K562 (cell line): Measurements from ENCODE around the gene DOP1B. TPM values are rescaled to one million over a fixed set of nuclear protein-coding genes. Genes with fewer than 3 reads are reported as not detected.
A peak's percentile ranks its signal among the peaks of the same experiment; 100 is the strongest.

ENCODE experiments used
- ATAC-seq: fragments of 200-7000 bp; cut with Tn5 transposase; 3 replicates; pipeline ENCODE4 v1.9.1; 2020; ENCODE audit warnings: moderate library complexity
- BruUV-seq: library from RNA; stranded (reverse); fragments of 400-500 nt; replicated peaks from 2 replicates; lab custom pipeline; 2021; lab: Mats Ljungman, UMichigan
- CTCF ChIA-PET: fragments of 300-600 bp; formaldehyde crosslinking; extraction: SDS; loops from one replicate; lab custom pipeline; 2021; ENCODE audit warnings: low intra/inter-chr PET ratio; lab: Yijun Ruan, JAX
- POLR2A ChIA-PET: fragments of 300-600, 350-650 bp; sonication (Branson Sonifier 250); formaldehyde crosslinking; extraction: SDS; loops from one replicate; lab custom pipeline; 2021; ENCODE audit warnings: antibody characterized with exemption, inconsistent platforms; lab: Yijun Ruan, JAX
- DNase-seq, 4 experiments: peaks; one replicate each; pipeline versions ENCODE4 v3.0.0 to v3.0.0-alpha.2; 2011 to 2018; ENCODE audit warnings: low spot score in 3 of 4, mixed read lengths in 3 of 4; ENCODE audit errors: extremely low read depth in 1 of 4
- FAIRE-seq: peaks from 2 replicates; lab custom pipeline; 2011; peaks lifted over from hg19 to GRCh38; lab: Jason Lieb, UNC
- H2AFZ ChIP-seq: 2 replicates; pipeline ENCODE4 v1.6.0; 2011; ENCODE audit warnings: low read depth, low read length, control low read depth, inconsistent platforms
- H3K27ac ChIP-seq: fragments of 200-600 bp; 3 replicates; pipeline ENCODE4 v1.8.0; 2011; ENCODE audit warnings: low read depth, mild to moderate bottlenecking, control low read depth, inconsistent platforms, low read length, moderate library complexity, mixed read lengths; ENCODE audit errors: extremely low read depth
- H3K27me3 ChIP-seq, 2 experiments: fragments of 300-600 bp in 1 of 2; 2 replicates in 1 of 2; 3 replicates in 1 of 2; pipeline versions ENCODE4 v1.6.0 to v1.8.0; 2011; ENCODE audit warnings: inconsistent platforms in 2 of 2, low read length in 2 of 2, mild to moderate bottlenecking in 1 of 2, mixed read lengths in 1 of 2, moderate library complexity in 1 of 2; ENCODE audit not compliant: control insufficient read depth in 2 of 2, insufficient read depth in 2 of 2
- H3K36me3 ChIP-seq: fragments of 300-600 bp; 3 replicates; pipeline ENCODE4 v1.8.0; 2011; ENCODE audit warnings: mild to moderate bottlenecking, low read length, inconsistent platforms; ENCODE audit not compliant: control insufficient read depth, insufficient read depth
- H3K4me1 ChIP-seq, 2 experiments: fragments of 200-600 bp in 1 of 2; replicated peaks in 1 of 2; 2 replicates in 1 of 2; 3 replicates in 1 of 2; pipeline versions ENCODE4 v1.5.1 to v1.8.0; 2011; ENCODE audit warnings: inconsistent platforms in 2 of 2, low read length in 2 of 2, mild to moderate bottlenecking in 1 of 2, mixed read lengths in 1 of 2, moderate library complexity in 1 of 2; ENCODE audit not compliant: control insufficient read depth in 2 of 2, insufficient read depth in 2 of 2
- H3K4me2 ChIP-seq: 2 replicates; pipeline ENCODE4 v1.6.1; 2011; ENCODE audit warnings: low read length, control low read depth, inconsistent platforms, mixed read lengths; ENCODE audit not compliant: insufficient read depth
- H3K4me3 ChIP-seq: fragments of 200-600 bp; sonication (generic), shearing (Covaris generic); 2 replicates; pipeline ENCODE4 v1.5.1; 2016; ENCODE audit warnings: control low read depth, inconsistent platforms
- H3K79me2 ChIP-seq: fragments of 200-600 bp; 3 replicates; pipeline ENCODE4 v1.8.0; 2011; ENCODE audit warnings: low read length, inconsistent platforms; ENCODE audit not compliant: control insufficient read depth, insufficient read depth
- H3K9ac ChIP-seq, 2 experiments: 2 replicates each; pipeline versions ENCODE4 v1.6.0 to v1.6.1; 2011; ENCODE audit warnings: low read depth in 2 of 2, low read length in 2 of 2, control low read depth in 1 of 2, inconsistent platforms in 1 of 2, mild to moderate bottlenecking in 1 of 2, mixed read lengths in 1 of 2; ENCODE audit not compliant: insufficient read depth in 1 of 2
- H3K9me1 ChIP-seq: one replicate; pipeline ENCODE4 v1.6.0; 2011; ENCODE audit warnings: inconsistent platforms, mild to moderate bottlenecking, low read length, moderate library complexity; ENCODE audit not compliant: control insufficient read depth, insufficient read depth
- H3K9me3 ChIP-seq: replicated peaks from 2 replicates; pipeline ENCODE4 v1.5.1; 2011; ENCODE audit warnings: low read depth, low read length, inconsistent platforms; ENCODE audit not compliant: control insufficient read depth, insufficient read depth
- H4K20me1 ChIP-seq: replicated peaks from 2 replicates; pipeline ENCODE4 v1.6.1; 2011; ENCODE audit warnings: low read length, inconsistent platforms, mixed read lengths; ENCODE audit not compliant: control insufficient read depth, insufficient read depth
- ARID3B ChIP-seq: fragments of 250-450 bp; sonication (Bioruptor Pico); IDR thresholded peaks from 2 replicates; pipeline ENCODE4 v1.4.0; 2020; ENCODE audit warnings: borderline replicate concordance
- ATF3 ChIP-seq, 2 experiments: fragments of 450-650 bp in 1 of 2; sonication (generic) in 1 of 2; formaldehyde crosslinking in 1 of 2; IDR thresholded peaks in 1 of 2; conservative IDR thresholded peaks in 1 of 2; 2 replicates each; pipeline versions ENCODE4 v1.6.1 to v1.8.1; 2016 to 2023; ENCODE audit warnings: mild to moderate bottlenecking in 2 of 2, moderate library complexity in 2 of 2, inconsistent platforms in 1 of 2, missing genetic modification reagents in 1 of 2
- BRD9 ChIP-seq: fragments of 450-650 bp; IDR thresholded peaks from 2 replicates; pipeline ENCODE4 v1.6.1; 2018; ENCODE audit warnings: low read depth; ENCODE audit not compliant: partially characterized antibody
- E2F6 ChIP-seq, 2 experiments: IDR thresholded peaks; 2 replicates each; pipeline ENCODE4 v1.6.1; 2011; ENCODE audit warnings: borderline replicate concordance in 1 of 2, control low read depth in 1 of 2, low read depth in 1 of 2, low read length in 1 of 2, mild to moderate bottlenecking in 1 of 2, mixed read lengths in 1 of 2, moderate library complexity in 1 of 2; ENCODE audit not compliant: insufficient read depth in 1 of 2, insufficient read length in 1 of 2, poor library complexity in 1 of 2, severe bottlenecking in 1 of 2; ENCODE audit errors: extremely low read depth in 1 of 2
- TFAM ChIP-seq: fragments of 250-450 bp; sonication (Bioruptor Pico); conservative IDR thresholded peaks from 2 replicates; pipeline ENCODE4 v1.5.0; 2021; ENCODE audit warnings: mild to moderate bottlenecking, moderate library complexity
- ZKSCAN1 ChIP-seq: fragments of 150-350 bp; IDR thresholded peaks from 2 replicates; pipeline ENCODE4 v1.6.1; 2016; ENCODE audit warnings: low read depth, low read length
- ZNF518B ChIP-seq: fragments of 250-450 bp; sonication (Bioruptor Pico); IDR thresholded peaks from 2 replicates; pipeline ENCODE4 v1.5.0; 2021; ENCODE audit warnings: mild to moderate bottlenecking, moderate library complexity
- ZNF830 ChIP-seq: fragments of 250-450 bp; sonication (Bioruptor Pico); IDR thresholded peaks from 2 replicates; pipeline ENCODE4 v1.5.0; 2021; ENCODE audit warnings: mild to moderate bottlenecking
- WGBS: fragments of 100-300 bp; shearing (Covaris generic); methylation state at CpG from one replicate; pipeline ENCODE4 v1.1.6; 2016; ENCODE audit warnings: low coverage, mixed read lengths; ENCODE audit not compliant: insufficient coverage; ENCODE audit errors: missing lambda C conversion rate; 5-methylcytosine and 5-hydroxymethylcytosine counted together
- in situ Hi-C: fragments of 300-500 bp; cut with MboI; formaldehyde crosslinking; loops from 4 replicates; pipeline ENCODE4 v1.15.0; 2018; ENCODE audit warnings: inconsistent platforms, mixed read lengths
- intact Hi-C: fragments of 100-400 bp; cut with micrococcal nuclease; formaldehyde crosslinking; loops from 2 replicates; pipeline ENCODE4 v1.14.2; 2022
- polyA plus RNA-seq, 8 experiments: library from polyadenylated mRNA; depleted of rRNA in 4 of 8; stranded (reverse) in 5 of 8; unstranded in 3 of 8; fragments of >200 nt; fragmentation: Nextera tagmentation in 2 of 8; fragmentation: Illumina TruSeq in 1 of 8; extraction: Ambion mirVana in 2 of 8; extraction: Trizol in 1 of 8; gene quantifications; 2 replicates each; pipeline versions ENCODE4 v1.2.1 to v1.2.3, GENCODE V29; 2011 to 2014; ENCODE audit warnings: inconsistent platforms in 1 of 8, missing spikeins in 1 of 8
- total RNA-seq, 7 experiments: library from RNA; depleted of rRNA in 6 of 7; stranded (reverse); fragments of >200 nt in 6 of 7; fragmentation: Illumina TruSeq in 2 of 7; extraction: Trizol in 2 of 7; gene quantifications; 2 replicates each; pipeline versions ENCODE4 v1.2.1 to v1.2.3, GENCODE V29; 2011 to 2021; ENCODE audit warnings: low replicate concordance in 1 of 7

The DOP1B gene
- total and polyA plus RNA-seq, 9 of the 15 experiments (the other 6 are each of a cell fraction or from before 2014, with no cell fraction given): 0.04 to 2.2 (median 0.68) TPM

- TF ChIP-seq ATF3 (IDR thresholded peaks at IDR 0.05) (peak; percentile 49; the same call in 1 of the 2 replicates), ATF3 (CRISPR knock-in tag; conservative IDR thresholded peaks at IDR 0.05) (no peak), ZNF830 (CRISPR knock-in tag) (no peak), TFAM (CRISPR knock-in tag) (no peak)
Measured at GRCh38 chr21:36203603-36203889, 46.9 kb downstream of the DOP1B start (continued).

- ATAC-seq (no peak), DNase-seq (no peak), FAIRE-seq (no peak)
- H3K4me3 ChIP-seq: no peak overlapping the region
- intact Hi-C loops: no loop called here
- no peaks in the 10 kb centered on the region for H3K79me2 ChIP-seq
- no peak overlapping the region for H2AFZ ChIP-seq
- no peaks in the 10 kb centered on the region; the same call in 1 of the 2 replicates for H3K9me3 ChIP-seq
- TF ChIP-seq ARID3B: no peak
- no peak for TF ChIP-seq BRD9
- no peak for TF ChIP-seq ZNF518B (CRISPR knock-in tag)
- TF ChIP-seq E2F6 (IDR thresholded peaks at IDR 0.05; ENCODE audit: borderline replicate concordance in 1 of 2, extremely low read depth in 1 of 2, insufficient read depth in 1 of 2, insufficient read length in 1 of 2, low read depth in 1 of 2, low read length in 1 of 2, poor library complexity in 1 of 2, severe bottlenecking in 1 of 2): no peak
- no peak for TF ChIP-seq ZKSCAN1
- BruUV-seq: no TSS peak
- no peaks in the 10 kb centered on the region for H3K36me3 ChIP-seq
- no peaks in the 10 kb centered on the region for H3K9me1 ChIP-seq
- ChIA-PET CTCF (no interaction called here), POLR2A (interaction anchor here (1.5 kb wide), 1 partner anchor 12 kb away, joined by 8 read pairs; no protein-coding TSS in a partner anchor)
- no peak overlapping the region for H3K27ac ChIP-seq
- WGBS: under 1% methylated on average over 6 of the region's 6 CpGs
- no peak overlapping the region for H3K9ac ChIP-seq
- peaks cover 16% of the 10 kb centered on the region; the same call in 1 of the 2 replicates for H4K20me1 ChIP-seq
- H3K4me2 ChIP-seq: no peak overlapping the region
- H3K27me3 ChIP-seq: peaks cover 39 to 78% of the 10 kb centered on the region in 2 experiments
- peaks cover 0 to 3% of the 10 kb centered on the region in 2 experiments; a peak in 1 of 5 replicates for H3K4me1 ChIP-seq
- in situ Hi-C loops: no loop called here
Measured at GRCh38 chr21:36204980-36205379, 48.4 kb downstream of the DOP1B start.
